Bronchial epithelial cell (primary cell): ENCODE results near the gene PSME3. TPM values are rescaled to one million over a fixed set of nuclear protein-coding genes. Genes with fewer than 3 reads are reported as not detected.

Source experiments
- DNase-seq: peaks from one replicate; pipeline ENCODE4 v3.0.0-alpha.2; 2010; ENCODE audit warnings: low read depth
- FAIRE-seq: peaks from 2 replicates; lab custom pipeline; 2011; peaks lifted over from hg19 to GRCh38; lab: Jason Lieb, UNC
- H3K27me3 ChIP-seq: 2 replicates; pipeline ENCODE4 v1.5.1; 2011; ENCODE audit warnings: low read length; ENCODE audit not compliant: control insufficient read depth, insufficient read depth
- H3K36me3 ChIP-seq: 2 replicates; pipeline ENCODE4 v1.5.1; 2011; ENCODE audit warnings: low read length; ENCODE audit not compliant: control insufficient read depth, insufficient read depth
- H3K4me3 ChIP-seq: 2 replicates; pipeline ENCODE4 v1.5.1; 2011; ENCODE audit warnings: mild to moderate bottlenecking, low read depth, low read length, control low read depth
- CTCF ChIP-seq: IDR thresholded peaks from 2 replicates; pipeline ENCODE4 v1.5.1; 2011; ENCODE audit warnings: mild to moderate bottlenecking, moderate library complexity, low read length, control low read depth, inconsistent platforms; ENCODE audit not compliant: insufficient read depth, severe bottlenecking
- total RNA-seq: library from RNA; depleted of rRNA; stranded (reverse); fragments of >200 nt; gene quantifications from 2 replicates; pipeline ENCODE4 v1.2.1, GENCODE V29; 2014

Gene PSME3
- total RNA-seq, 1 donor from 2014 or later, result 57.7 TPM

GRCh38 chr17:42791948-42792347 lies 41.2 kb upstream of the PSME3 start:
- no peak for DNase-seq
- no peak for FAIRE-seq

GRCh38 chr17:42792545-42792944 lies 40.7 kb upstream of the PSME3 start:
- TF ChIP-seq CTCF, result no peak

More at GRCh38 chr17:42791948-42792347, 41.2 kb upstream of the PSME3 start:
- Histone ChIP-seq H3K4me3 (no peak overlapping the region), H3K36me3 (peaks cover 2% of the 10 kb centered on the region), H3K27me3 (no peaks in the 10 kb centered on the region)
- no peak for TF ChIP-seq CTCF

GRCh38 chr17:42795061-42795460 lies 38.1 kb upstream of the PSME3 start:
- FAIRE-seq, result no peak
- DNase-seq, result no peak
- no peak for TF ChIP-seq CTCF
- Histone ChIP-seq H3K4me3 (no peak overlapping the region), H3K27me3 (no peaks in the 10 kb centered on the region), H3K36me3 (peaks cover 4% of the 10 kb centered on the region)

More at GRCh38 chr17:42792545-42792944, 40.7 kb upstream of the PSME3 start:
- FAIRE-seq (no peak), DNase-seq (no peak)
- Histone ChIP-seq H3K4me3 (no peak overlapping the region), H3K27me3 (no peaks in the 10 kb centered on the region), H3K36me3 (peaks cover 4% of the 10 kb centered on the region)

- no peak for DNase-seq
- FAIRE-seq, result no peak
- Histone ChIP-seq H3K27me3 (no peaks in the 10 kb centered on the region), H3K36me3 (peaks cover 4% of the 10 kb centered on the region), H3K4me3 (no peak overlapping the region)
- no peak for TF ChIP-seq CTCF
These were observed 37.7 kb upstream of the PSME3 start for GRCh38 chr17:42795465-42795864.

- H3K27me3 ChIP-seq, result no peaks in the 10 kb centered on the region
- peaks cover 4% of the 10 kb centered on the region for H3K36me3 ChIP-seq
- H3K4me3 ChIP-seq, result no peak overlapping the region
- FAIRE-seq (no peak), DNase-seq (no peak)
- no peak for TF ChIP-seq CTCF
These were observed 37.0 kb upstream of the PSME3 start for GRCh38 chr17:42796066-42796758.
